ENCODE data around the gene BCAT1. TPM values are rescaled to one million over a fixed set of nuclear protein-coding genes. Genes with fewer than 3 reads are reported as not detected.
"Not testable (repeated sequence)": the region's sequence is repeated elsewhere in the genome, so short reads cannot be mapped to it uniquely, and the experiment has no call there.

The BCAT1 gene
- total and polyA plus RNA-seq, 2 of the 8 experiments (the other 6 are each of a cell fraction or from before 2014, with no cell fraction given): 19.7 to 263 TPM

- Histone ChIP-seq H4K20me1 (replicated peaks in 1 of 2; ENCODE audit: control insufficient read depth in 1 of 2, insufficient read depth in 2 of 2, low read length in 2 of 2) (peaks cover 6 to 12% of the 10 kb centered on the region in 2 experiments), H3K79me2 (ENCODE audit: control insufficient read depth in 1 of 2, insufficient read depth in 2 of 2, low read length in 2 of 2) (peaks cover 0 to 79% of the 10 kb centered on the region in 2 experiments; a peak in 2 of 4 replicates), H3K4me1 (replicated peaks in 1 of 4; ENCODE audit: control insufficient read depth in 3 of 4, insufficient read depth in 4 of 4, low read length in 3 of 4) (peaks cover 0 to 14% (median 6%) of the 10 kb centered on the region in 4 experiments; a peak in 4 of 7 replicates)
- H2BK20ac ChIP-seq (ENCODE audit: low read length); H3K27ac ChIP-seq (ENCODE audit: low read depth, low read length); H3K14ac ChIP-seq (ENCODE audit: insufficient read length); H4K8ac ChIP-seq (ENCODE audit: extremely low read depth, insufficient read depth, low read length); H3K9me3 ChIP-seq (ENCODE audit: insufficient read depth in 2 of 2, low read depth in 1 of 2, low read length in 1 of 2); H3K4me3 ChIP-seq (ENCODE audit: extremely low read depth in 1 of 4, insufficient read depth in 2 of 4, low read depth in 3 of 4, low read length in 4 of 4); H2BK15ac ChIP-seq (ENCODE audit: low read length); DNase-seq (ENCODE audit: low read depth in 1 of 2, low spot score in 2 of 2); H3K23me2 ChIP-seq (ENCODE audit: low read depth, low read length); H3K36me3 ChIP-seq (ENCODE audit: control insufficient read depth in 2 of 4, insufficient read depth in 4 of 4, low read length in 3 of 4); H2AFZ ChIP-seq (ENCODE audit: low read length); H2BK5ac ChIP-seq (ENCODE audit: low read depth, low read length); CTCF ChIA-PET (ENCODE audit: partially characterized antibody); H2AK5ac ChIP-seq (ENCODE audit: low read depth, low read length); FAIRE-seq; H3K9ac ChIP-seq (replicated peaks in 1 of 4; ENCODE audit: extremely low read depth in 1 of 4, low read depth in 3 of 4, low read length in 3 of 4); H2BK120ac ChIP-seq (replicated peaks; ENCODE audit: low read depth, low read length); H2BK12ac ChIP-seq (ENCODE audit: low read depth, low read length); H4K5ac ChIP-seq (ENCODE audit: insufficient read length, low read depth, low read length); H3K27me3 ChIP-seq (replicated peaks in 1 of 4; ENCODE audit: control insufficient read depth in 3 of 4, extremely low read depth in 1 of 4, insufficient read depth in 3 of 4, low read length in 3 of 4); H3K79me1 ChIP-seq (ENCODE audit: low read depth, low read length); H4K91ac ChIP-seq (replicated peaks; ENCODE audit: insufficient read length, low read length); H3K23ac ChIP-seq (ENCODE audit: insufficient read length); H3K18ac ChIP-seq (ENCODE audit: extremely low read depth, low read length); H3K56ac ChIP-seq (replicated peaks; ENCODE audit: insufficient read length, low read depth, low read length); H3K4me2 ChIP-seq (ENCODE audit: insufficient read depth in 1 of 2, low read depth in 2 of 2, low read length in 2 of 2); H3K4ac ChIP-seq (replicated peaks; ENCODE audit: insufficient read length, low read depth, low read length): not testable (repeated sequence)
- POLR2A ChIA-PET (ENCODE audit: partially characterized antibody): interaction anchor here (2.0 to 9.5 kb wide), 2 partner anchors 20 to 36 kb away, joined by 11 to 125 read pairs; partner anchors contain the start of gene BCAT1
- WGBS, 2 experiments (ENCODE audit: extremely low coverage in 1 of 2, insufficient coverage in 1 of 2, insufficient read length in 1 of 2, insufficient replicate concordance in 2 of 2, low coverage in 1 of 2, low lambda C conversion rate in 2 of 2, missing lambda C conversion rate in 1 of 2): 97% methylated on average over 6 of the region's 6 CpGs; no CpG with 5 or more reads in 1 of the 2 experiments
Measured at GRCh38 chr12:24910192-24910591, 38.7 kb downstream of the BCAT1 start.

Data from H1 (cell line).